ENCODE measurements around the gene PICALM.
A peak's percentile ranks its signal among the peaks of the same experiment; 100 is the strongest.

Gene PICALM

DNA sequence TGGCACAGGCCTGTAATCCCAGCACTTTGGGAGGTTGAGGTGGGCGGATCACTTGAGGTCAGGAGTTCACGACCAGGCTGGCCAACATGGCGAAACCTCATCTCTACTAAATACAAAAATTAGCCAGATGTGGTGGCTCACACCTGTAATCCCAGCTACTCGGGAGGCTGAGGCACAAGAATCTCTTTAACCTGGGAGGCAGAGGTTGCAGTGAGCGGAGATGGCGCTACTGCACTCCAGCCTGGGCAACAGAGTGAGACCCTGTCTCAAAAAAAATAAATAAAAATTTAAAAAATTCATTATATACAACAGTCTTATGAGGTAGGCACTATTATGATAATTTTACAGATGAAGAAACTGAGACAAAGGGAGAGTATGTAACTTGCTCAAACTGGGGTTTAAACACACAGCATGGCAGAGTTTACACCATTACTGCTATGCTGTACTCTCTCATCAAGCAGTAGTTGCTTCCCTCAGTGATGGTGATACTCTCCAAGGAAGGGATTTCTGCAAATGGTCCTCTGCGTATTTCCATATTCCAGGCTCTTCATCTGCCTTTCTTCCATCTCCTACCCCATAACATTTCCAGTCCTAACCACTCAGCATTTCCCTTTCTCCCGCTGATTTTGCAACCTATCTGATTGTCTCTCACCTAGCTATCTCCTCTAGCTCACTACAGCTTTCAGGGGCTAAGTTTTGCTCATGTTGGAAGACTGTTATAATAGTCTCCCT is 118.4 kb downstream of the PICALM start:
- in situ Hi-C loops (cut with HindIII; ENCODE audit: low pct_unique_long_range_greater_than_20kb, low sequenced_read_pairs): no loop called here
- no peak for DNase-seq (ENCODE audit: low read depth in 1 of 2, low spot score in 1 of 2)
- no peak for TF ChIP-seq JUND (IDR thresholded peaks at IDR 0.05; ENCODE audit: low read depth)

DNA sequence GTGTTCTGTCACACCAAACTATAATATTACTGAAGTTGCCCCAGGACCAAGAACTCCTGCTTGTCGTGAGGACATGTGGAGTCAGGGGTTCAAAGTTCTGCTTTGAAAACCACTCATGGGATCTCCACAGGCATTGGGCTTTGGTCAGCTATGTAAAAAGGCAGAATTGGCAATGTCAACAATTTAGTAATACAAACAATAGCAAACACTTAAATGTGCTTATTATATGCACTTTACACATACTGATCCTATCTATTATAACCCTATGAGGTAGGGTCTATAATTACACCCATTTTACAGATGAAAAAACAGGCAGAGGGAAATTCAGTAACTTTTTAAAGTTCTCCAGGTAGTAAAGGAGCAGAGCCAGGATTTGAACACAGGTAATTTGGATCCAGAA is 119.1 kb downstream of the PICALM start:
- in situ Hi-C loops (cut with HindIII; ENCODE audit: low pct_unique_long_range_greater_than_20kb, low sequenced_read_pairs): no loop called here
- TF ChIP-seq JUND (IDR thresholded peaks at IDR 0.05; ENCODE audit: low read depth): no peak
- no peak for DNase-seq (ENCODE audit: low read depth in 1 of 2, low spot score in 1 of 2)

DNA sequence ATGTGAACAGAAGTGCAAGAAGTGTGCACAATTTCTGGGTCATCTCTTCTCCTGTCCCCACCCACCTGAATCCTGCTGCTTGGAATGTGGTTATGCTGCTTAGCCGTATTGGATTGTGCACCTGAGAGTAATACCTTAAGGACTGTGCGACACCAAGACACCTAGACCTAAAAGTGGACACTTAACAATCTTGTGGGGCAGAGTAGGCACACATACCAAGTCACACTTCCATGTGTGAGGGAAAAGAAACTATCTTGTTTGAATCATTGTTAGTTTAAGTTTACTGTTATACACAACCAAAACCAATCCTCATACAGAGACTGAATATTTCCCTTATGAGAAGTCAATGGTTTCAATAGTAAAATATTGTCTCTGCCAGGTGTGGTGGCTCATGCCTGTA is 120.0 kb downstream of the PICALM start:
- in situ Hi-C loops (cut with HindIII; ENCODE audit: low pct_unique_long_range_greater_than_20kb, low sequenced_read_pairs): no loop called here
- no peak for TF ChIP-seq JUND (IDR thresholded peaks at IDR 0.05; ENCODE audit: low read depth)
- DNase-seq (ENCODE audit: low read depth in 1 of 2, low spot score in 1 of 2): peak in 1 of 2 experiments; percentile 59

DNA sequence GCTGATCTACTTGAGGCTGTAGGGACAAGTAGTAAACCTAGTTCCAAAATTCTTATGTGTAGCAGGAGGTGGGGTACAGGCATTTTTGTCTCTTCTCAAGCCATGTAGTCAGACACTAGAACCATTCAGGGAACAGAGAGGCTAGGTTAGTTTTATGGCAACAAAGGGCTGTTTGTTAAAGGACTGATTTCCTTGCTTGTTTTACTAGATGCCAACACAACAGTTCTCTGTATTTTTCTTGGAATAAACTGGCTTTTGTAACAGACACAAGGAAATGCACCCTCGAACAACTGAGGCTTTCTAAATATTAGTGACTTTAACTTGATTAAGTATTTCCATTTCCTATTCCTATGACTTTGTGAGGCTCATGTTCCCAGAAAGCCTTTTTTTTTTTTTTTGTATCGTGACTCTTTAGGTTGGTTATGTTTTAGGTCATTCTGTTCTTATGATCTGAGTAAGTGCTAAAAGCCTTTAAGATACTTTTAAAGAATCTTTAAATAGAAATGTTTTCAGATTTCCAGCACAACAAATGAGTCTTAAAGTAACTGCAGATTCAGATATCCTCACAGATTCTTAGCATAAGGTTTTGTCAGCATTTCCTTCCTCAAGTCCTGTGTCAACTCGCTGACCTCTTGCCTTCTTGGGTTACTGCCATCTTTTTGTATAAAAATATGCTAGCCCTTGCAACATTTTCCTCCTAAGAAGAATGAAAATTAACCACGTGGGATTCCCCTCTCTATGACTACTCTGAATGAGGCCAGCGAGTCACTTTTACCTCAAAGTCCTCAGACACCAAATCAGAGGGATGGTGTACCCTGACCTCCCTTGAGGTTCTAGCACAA is 121.2 kb downstream of the PICALM start:
- DNase-seq (ENCODE audit: low read depth in 1 of 2, low spot score in 1 of 2): no peak
- in situ Hi-C loops (cut with HindIII; ENCODE audit: low pct_unique_long_range_greater_than_20kb, low sequenced_read_pairs): no loop called here
- no peak for TF ChIP-seq JUND (IDR thresholded peaks at IDR 0.05; ENCODE audit: low read depth)

DNA sequence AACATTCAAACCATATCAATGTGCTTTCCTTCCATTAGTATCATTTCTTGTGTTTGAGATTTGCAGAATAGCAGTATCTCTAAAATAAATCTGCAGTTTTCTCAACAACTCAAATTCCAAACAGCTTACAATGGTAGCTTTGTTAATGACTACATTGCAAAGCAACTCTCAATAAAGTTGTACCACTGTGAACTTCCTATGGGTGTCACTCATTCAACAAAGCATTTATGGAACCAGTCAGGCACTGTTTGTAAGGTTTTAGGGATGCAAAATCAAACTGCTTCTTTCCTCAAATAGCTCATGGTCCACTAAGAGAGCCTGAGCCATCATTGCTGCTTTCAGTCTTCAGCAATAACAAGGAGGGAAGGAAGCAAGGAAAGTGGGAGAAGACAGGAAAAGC is 122.7 kb downstream of the PICALM start:
- TF ChIP-seq JUND (IDR thresholded peaks at IDR 0.05; ENCODE audit: low read depth): no peak
- DNase-seq (ENCODE audit: low read depth in 1 of 2, low spot score in 1 of 2): peak in 1 of 2 experiments; percentile 35
- in situ Hi-C loops (cut with HindIII; ENCODE audit: low pct_unique_long_range_greater_than_20kb, low sequenced_read_pairs): no loop called here

DNA sequence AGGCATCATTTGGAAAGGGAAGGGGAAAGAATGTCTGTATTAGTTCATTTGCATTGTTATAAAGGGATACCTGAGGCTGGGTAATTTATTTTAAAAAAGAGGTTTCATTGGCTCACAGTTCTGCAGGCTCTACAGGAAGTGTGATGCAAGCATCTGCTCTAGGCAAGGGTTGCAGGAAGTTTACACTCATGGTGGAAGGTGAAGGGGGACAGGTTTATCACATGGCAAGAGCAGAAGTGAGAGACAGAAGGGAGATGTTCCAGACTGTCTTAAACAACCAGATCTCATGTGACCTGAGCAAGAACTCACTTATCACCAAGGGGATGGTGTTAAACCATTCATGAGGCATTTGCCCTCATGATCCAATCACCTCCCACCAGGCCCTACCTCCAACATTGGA is 123.1 kb downstream of the PICALM start:
- DNase-seq (ENCODE audit: low read depth in 1 of 2, low spot score in 1 of 2): no peak
- TF ChIP-seq JUND (IDR thresholded peaks at IDR 0.05; ENCODE audit: low read depth): no peak
- in situ Hi-C loops (cut with HindIII; ENCODE audit: low pct_unique_long_range_greater_than_20kb, low sequenced_read_pairs): no loop called here

DNA sequence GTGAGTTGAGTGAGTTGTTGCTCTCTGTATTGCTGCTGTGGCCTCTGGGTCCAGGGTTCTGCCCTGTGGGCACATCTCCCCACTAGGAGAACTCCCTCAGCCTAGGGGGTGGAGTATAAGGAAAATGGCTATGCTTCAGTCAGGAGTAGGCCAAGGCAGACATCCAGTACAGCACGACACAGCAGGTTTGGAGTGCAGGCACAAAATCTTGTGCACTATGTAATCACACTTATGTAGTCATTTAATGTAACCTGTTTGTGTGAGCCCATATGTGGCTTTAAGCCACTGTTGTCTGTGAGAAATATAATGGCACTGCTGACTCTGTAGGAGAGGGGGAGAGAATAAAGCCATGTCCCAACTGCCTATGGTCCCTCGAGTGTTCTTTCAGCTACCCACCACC is 123.6 kb downstream of the PICALM start:
- no peak for TF ChIP-seq JUND (IDR thresholded peaks at IDR 0.05; ENCODE audit: low read depth)
- in situ Hi-C loops (cut with HindIII; ENCODE audit: low pct_unique_long_range_greater_than_20kb, low sequenced_read_pairs): no loop called here
- DNase-seq (ENCODE audit: low read depth in 1 of 2, low spot score in 1 of 2): no peak

DNA sequence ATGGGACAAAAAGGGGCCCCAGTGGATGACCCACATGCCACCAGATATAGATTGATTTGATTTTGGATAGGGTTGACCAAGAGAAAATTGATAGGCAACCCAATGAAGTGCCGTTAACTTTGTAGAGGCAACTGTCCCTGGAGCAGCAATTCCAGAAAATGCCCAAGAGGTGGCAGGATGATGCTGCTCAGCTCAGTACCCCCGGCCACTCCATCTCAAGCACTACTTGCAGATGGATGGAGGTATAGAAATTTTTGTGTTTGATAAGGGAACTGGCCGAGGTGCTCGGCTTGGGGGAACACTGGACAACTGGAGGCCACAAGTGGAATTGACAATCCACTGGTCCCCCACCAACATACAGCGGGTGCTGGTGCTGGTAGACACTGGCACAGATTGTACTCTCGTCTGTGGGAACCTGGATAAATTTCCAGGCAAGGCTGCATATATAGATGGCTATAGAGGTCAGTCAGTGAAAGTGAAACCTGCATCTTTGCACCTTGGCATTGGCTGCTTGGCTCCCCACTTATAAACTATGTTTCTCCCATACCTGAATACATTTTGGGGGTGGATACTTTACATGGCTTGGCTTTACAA is 127.4 kb downstream of the PICALM start:
- peak; percentile 73 to 77 for DNase-seq (ENCODE audit: low read depth in 1 of 2, low spot score in 1 of 2)
- no peak for TF ChIP-seq JUND (IDR thresholded peaks at IDR 0.05; ENCODE audit: low read depth)
- in situ Hi-C loops (cut with HindIII; ENCODE audit: low pct_unique_long_range_greater_than_20kb, low sequenced_read_pairs): no loop called here

DNA sequence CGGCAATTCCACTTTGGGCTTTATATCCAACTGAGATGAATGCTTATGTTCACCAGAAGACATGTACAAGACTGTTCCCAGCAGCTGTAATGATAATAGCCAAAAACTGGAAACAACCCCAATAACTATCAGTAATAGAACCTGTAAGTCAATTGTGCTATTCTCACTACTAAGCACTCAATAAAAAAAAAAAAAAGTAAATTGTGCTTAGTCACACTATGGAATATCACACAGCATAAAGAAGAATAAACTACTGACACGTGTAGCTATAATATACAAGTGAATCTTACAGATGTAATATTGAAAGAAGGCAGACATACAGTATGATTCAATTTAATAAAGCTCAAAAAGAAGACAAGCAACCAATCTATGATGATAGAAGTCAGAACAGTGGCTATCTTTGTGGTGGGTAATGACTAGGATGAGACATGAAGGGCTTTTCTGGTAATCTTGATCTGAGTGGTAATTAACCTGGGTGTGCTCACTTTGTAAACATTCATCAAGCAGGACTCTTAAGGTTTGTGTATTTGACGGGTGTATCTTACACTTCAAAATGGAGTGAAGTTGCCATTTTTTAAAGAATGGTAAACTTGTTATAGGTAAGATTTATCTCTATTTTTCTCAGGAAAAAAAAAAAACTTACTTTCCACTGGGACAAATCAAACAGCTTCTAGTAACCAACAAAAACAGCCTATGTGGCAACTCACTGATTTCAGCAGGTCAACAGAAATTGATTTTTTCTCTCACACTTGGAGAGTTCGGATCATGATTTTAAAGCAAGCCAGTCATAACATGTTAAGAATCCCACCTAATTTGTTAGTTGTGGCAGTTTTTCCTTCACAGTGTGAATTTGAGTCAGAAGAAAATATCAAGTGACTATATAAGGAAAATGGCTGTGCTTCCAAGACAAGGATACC is 129.5 kb downstream of the PICALM start:
- no peak for TF ChIP-seq JUND (IDR thresholded peaks at IDR 0.05; ENCODE audit: low read depth)
- no peak for DNase-seq (ENCODE audit: low read depth in 1 of 2, low spot score in 1 of 2)
- in situ Hi-C loops (cut with HindIII; ENCODE audit: low pct_unique_long_range_greater_than_20kb, low sequenced_read_pairs): no loop called here

DNA sequence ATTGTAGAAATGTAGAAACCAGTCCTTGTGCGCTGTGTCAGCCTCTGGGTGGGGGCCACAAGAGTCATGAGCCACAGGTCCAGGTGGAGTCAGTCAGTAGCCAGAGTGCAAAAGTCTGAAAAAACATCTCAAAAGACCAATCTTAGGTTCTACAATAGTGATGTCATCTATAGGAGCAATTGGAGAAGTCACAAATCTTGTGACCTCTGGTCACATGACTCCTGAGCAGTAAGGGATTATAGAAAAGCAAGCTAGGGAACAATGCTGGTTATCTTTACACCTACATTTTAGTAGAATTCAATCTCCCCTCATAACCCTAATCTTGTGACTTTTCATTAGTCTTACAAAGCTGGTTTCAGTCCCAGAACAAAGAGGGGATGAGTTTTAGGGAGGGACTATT is 131.0 kb downstream of the PICALM start:
- in situ Hi-C loops (cut with HindIII; ENCODE audit: low pct_unique_long_range_greater_than_20kb, low sequenced_read_pairs): no loop called here

DNA sequence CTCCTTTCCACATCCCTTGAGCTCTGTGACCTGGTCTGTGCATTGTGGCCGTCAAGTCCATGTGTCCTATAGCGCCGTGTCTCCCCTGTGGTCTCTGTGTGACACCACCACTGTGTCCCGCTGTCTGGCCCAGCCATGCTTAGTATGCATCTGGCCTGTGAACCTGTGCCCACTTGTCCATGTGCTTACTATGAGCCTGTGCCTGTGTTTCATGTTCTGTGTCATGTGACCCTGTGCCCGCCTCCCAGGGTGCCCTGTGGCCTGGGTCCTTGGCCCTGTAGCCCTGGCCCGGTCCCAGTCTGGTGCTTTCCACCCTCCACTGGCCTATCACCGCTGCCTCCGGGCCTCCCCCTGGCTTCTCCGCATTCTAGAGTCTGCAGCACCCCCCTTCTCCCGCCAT is 133.1 kb downstream of the PICALM start:
- no peak for TF ChIP-seq JUND (IDR thresholded peaks at IDR 0.05; ENCODE audit: low read depth)
- DNase-seq (ENCODE audit: low read depth in 1 of 2, low spot score in 1 of 2): no peak
- in situ Hi-C loops (cut with HindIII; ENCODE audit: low pct_unique_long_range_greater_than_20kb, low sequenced_read_pairs): no loop called here

More for the DNA sequence above, 131.0 kb downstream of the PICALM start:
- no peak for TF ChIP-seq JUND (IDR thresholded peaks at IDR 0.05; ENCODE audit: low read depth)
- DNase-seq (ENCODE audit: low read depth in 1 of 2, low spot score in 1 of 2): no peak

GRCh38 chr11:85934596-85935169 is 134.2 kb downstream of the PICALM start:
- in situ Hi-C loops (cut with HindIII; ENCODE audit: low pct_unique_long_range_greater_than_20kb, low sequenced_read_pairs): no loop called here
- TF ChIP-seq JUND (IDR thresholded peaks at IDR 0.05; ENCODE audit: low read depth): no peak
- DNase-seq (ENCODE audit: low read depth in 1 of 2, low spot score in 1 of 2): no peak
